HG03432 (cell line): ENCODE data around the gene ADAMTS8.
"Not testable (repeated sequence)": the region's sequence is repeated elsewhere in the genome, so short reads cannot be mapped to it uniquely, and the experiment has no call there.

Experiments used
- ATAC-seq: cut with Tn5 transposase; IDR thresholded peaks from one replicate; pipeline ENCODE4 v1.9.1; 2021; ENCODE audit warnings: mild to moderate bottlenecking, moderate library complexity; ENCODE audit not compliant: unreplicated experiment

Gene ADAMTS8

GRCh38 chr11:130439876-130440275 is 11.5 kb upstream of the ADAMTS8 start:
- ATAC-seq, result no peak

GRCh38 chr11:130439160-130439519 is 10.7 kb upstream of the ADAMTS8 start:
- ATAC-seq, result peak; percentile 35

- not testable (repeated sequence) for ATAC-seq
These were observed 10.2 kb upstream of the ADAMTS8 start for GRCh38 chr11:130438401-130439159.

GRCh38 chr11:130437848-130438247 is 9.4 kb upstream of the ADAMTS8 start:
- no peak for ATAC-seq

GRCh38 chr11:130436171-130436570 is 7.8 kb upstream of the ADAMTS8 start:
- no peak for ATAC-seq

GRCh38 chr11:130435671-130436070 is 7.3 kb upstream of the ADAMTS8 start:
- no peak for ATAC-seq

- ATAC-seq, result peak; percentile 90
These were observed 6.3 kb upstream of the ADAMTS8 start for GRCh38 chr11:130434521-130435223.

GRCh38 chr11:130433357-130433756 is 4.9 kb upstream of the ADAMTS8 start:
- ATAC-seq, result no peak

- no peak for ATAC-seq
These were observed 3.4 kb upstream of the ADAMTS8 start for GRCh38 chr11:130431801-130432200.

GRCh38 chr11:130431331-130431773 is 2.9 kb upstream of the ADAMTS8 start:
- ATAC-seq, result peak; percentile 50

- ATAC-seq, result no peak
These were observed 1.6 kb upstream of the ADAMTS8 start for GRCh38 chr11:130429983-130430382.

GRCh38 chr11:130429120-130429681 is 792 bp upstream of the ADAMTS8 start:
- no peak for ATAC-seq

GRCh38 chr11:130427581-130428315 is 661 bp downstream of the ADAMTS8 start:
- ATAC-seq, result no peak

GRCh38 chr11:130426837-130427341 is 1.5 kb downstream of the ADAMTS8 start:
- ATAC-seq, result no peak

- ATAC-seq, result no peak
These were observed 2.1 kb downstream of the ADAMTS8 start for GRCh38 chr11:130426223-130426836.

- ATAC-seq, result no peak
These were observed 3.3 kb downstream of the ADAMTS8 start for GRCh38 chr11:130425156-130425555.

GRCh38 chr11:130424613-130425140 is 3.7 kb downstream of the ADAMTS8 start:
- ATAC-seq, result no peak

GRCh38 chr11:130423541-130424142 is 4.8 kb downstream of the ADAMTS8 start:
- ATAC-seq, result no peak

- no peak for ATAC-seq
These were observed 6.0 kb downstream of the ADAMTS8 start for GRCh38 chr11:130422251-130422995.
